GM23248 (cell line): ENCODE results near the gene HOXC9. TPM values are rescaled to one million over a fixed set of nuclear protein-coding genes. Genes with fewer than 3 reads are reported as not detected.

Experiments
- DNase-seq: peaks from one replicate; pipeline ENCODE4 v3.0.0-alpha.2; 2015
- H2AFZ ChIP-seq: fragments of 200-600 bp; sonication (generic); 2 replicates; pipeline ENCODE4 v1.6.1; 2016; ENCODE audit warnings: antibody characterized with exemption
- H3F3A ChIP-seq: fragments of 200-600 bp; sonication (generic); 2 replicates; pipeline ENCODE4 v1.6.1; 2016; ENCODE audit warnings: mild to moderate bottlenecking, antibody characterized with exemption, mixed run types; ENCODE audit not compliant: insufficient read depth
- H3K27ac ChIP-seq: fragments of 200-600 bp; sonication (generic); 2 replicates; pipeline ENCODE4 v1.5.1; 2016; ENCODE audit warnings: mild to moderate bottlenecking
- H3K27me3 ChIP-seq: fragments of 200-600 bp; sonication (generic); replicated peaks from 2 replicates; pipeline ENCODE4 v1.6.1; 2016; ENCODE audit warnings: mild to moderate bottlenecking; ENCODE audit not compliant: insufficient read depth
- H3K36me3 ChIP-seq: fragments of 200-600 bp; sonication (generic); 2 replicates; pipeline ENCODE4 v1.6.1; 2016; ENCODE audit warnings: low read depth, mild to moderate bottlenecking
- H3K4me1 ChIP-seq: fragments of 200-600 bp; sonication (generic); 2 replicates; pipeline ENCODE4 v1.6.1; 2016; ENCODE audit warnings: mild to moderate bottlenecking; ENCODE audit not compliant: insufficient read depth
- H3K4me2 ChIP-seq: fragments of 200-600 bp; sonication (generic); one replicate; pipeline ENCODE4 v1.6.1; 2016; ENCODE audit warnings: mild to moderate bottlenecking; ENCODE audit not compliant: unreplicated experiment
- H3K4me3 ChIP-seq: fragments of 200-600 bp; sonication (generic); 2 replicates; pipeline ENCODE4 v1.5.1; 2016; ENCODE audit warnings: mild to moderate bottlenecking
- H3K79me2 ChIP-seq: fragments of 200-600 bp; sonication (generic); 2 replicates; pipeline ENCODE4 v1.6.1; 2016; ENCODE audit warnings: mild to moderate bottlenecking; ENCODE audit not compliant: insufficient read depth
- H3K9ac ChIP-seq: fragments of 200-600 bp; sonication (generic); 2 replicates; pipeline ENCODE4 v1.6.1; 2016; ENCODE audit warnings: mild to moderate bottlenecking
- H3K9me2 ChIP-seq: fragments of 200-600 bp; sonication (generic); 2 replicates; pipeline ENCODE4 v1.6.1; 2016; ENCODE audit warnings: mixed run types, mild to moderate bottlenecking, moderate library complexity; ENCODE audit not compliant: insufficient read depth
- H3K9me3 ChIP-seq: fragments of 200-600 bp; sonication (generic); one replicate; pipeline ENCODE4 v1.6.1; 2017; ENCODE audit warnings: low read depth
- H4K20me1 ChIP-seq: fragments of 200-600 bp; sonication (generic); 2 replicates; pipeline ENCODE4 v1.6.0; 2016; ENCODE audit not compliant: insufficient read depth
- EZH2 ChIP-seq: fragments of 200-600 bp; sonication (generic); IDR thresholded peaks from 2 replicates; pipeline ENCODE4 v1.6.1; 2018; ENCODE audit warnings: antibody characterized with exemption, mild to moderate bottlenecking; ENCODE audit not compliant: insufficient read depth, poor library complexity, severe bottlenecking
- EZH2phosphoT487 ChIP-seq: fragments of 200-600 bp; sonication (generic); IDR thresholded peaks from 2 replicates; pipeline ENCODE4 v1.6.1; 2018; ENCODE audit warnings: antibody characterized with exemption, moderate library complexity, mild to moderate bottlenecking, low read depth; ENCODE audit not compliant: insufficient read depth
- WGBS, 2 experiments: methylation state at CpG; one replicate each; pipeline ENCODE4 v1.1.6; 2015 to 2017; ENCODE audit warnings: low lambda C conversion rate in 2 of 2, low coverage in 1 of 2; ENCODE audit errors: missing lambda C conversion rate in 2 of 2; 5-methylcytosine and 5-hydroxymethylcytosine counted together
- in situ Hi-C: fragments of 300-500 bp; cut with MboI; formaldehyde crosslinking; loops from 2 replicates; pipeline ENCODE4 v1.15.0; 2020
- polyA plus RNA-seq: library from polyadenylated mRNA; unstranded; fragments of >200 nt; fragmentation: Nextera tagmentation; extraction: Ambion mirVana; gene quantifications from 2 replicates; pipeline ENCODE4 v1.2.1, GENCODE V29; 2016
- total RNA-seq: library from RNA; depleted of rRNA; stranded (reverse); fragments of >200 nt; shearing (Covaris generic); gene quantifications from 2 replicates; pipeline ENCODE4 v1.2.3, GENCODE V29; 2014

HOXC9 gene
- total and polyA plus RNA-seq, 2 experiments from 2014 or later = 2.5 to 5.5 TPM

DNA sequence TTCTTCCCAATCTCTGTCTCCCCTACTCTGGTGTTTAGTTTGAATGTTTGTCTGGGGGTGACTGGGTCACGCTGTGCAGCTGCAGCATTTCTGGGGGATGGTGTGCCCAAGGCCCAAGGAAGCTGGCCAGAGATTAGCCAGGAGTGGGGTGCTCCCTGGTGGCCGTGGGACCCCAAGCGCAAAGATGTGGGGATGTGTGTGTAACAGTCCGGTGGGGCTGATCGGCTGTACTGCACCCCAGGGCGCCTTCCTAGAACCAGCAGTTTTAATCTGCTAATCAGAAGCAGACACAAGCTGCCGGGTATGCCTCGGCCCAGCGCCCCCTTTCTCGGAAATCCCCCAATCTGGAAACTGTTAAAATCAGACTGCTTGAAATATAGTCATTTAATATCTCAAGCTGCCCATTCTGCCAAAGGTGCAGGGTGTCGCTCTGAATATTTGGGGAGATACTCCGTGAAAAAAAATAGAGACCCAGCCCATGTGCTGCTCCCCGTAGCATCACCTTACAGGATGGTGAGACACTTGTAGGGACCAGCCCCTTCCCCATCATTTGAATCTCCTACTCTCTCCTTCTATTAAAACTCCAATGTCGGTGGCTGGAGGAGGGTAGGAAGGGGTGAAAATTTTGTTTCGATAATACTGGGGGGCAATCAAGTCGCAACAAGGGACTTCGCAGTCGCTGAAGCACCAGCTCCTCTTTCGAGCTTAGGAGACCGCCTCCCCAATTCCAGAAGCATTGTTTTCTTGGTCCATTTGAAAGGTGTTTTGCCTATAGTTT is 4.3 kb downstream of the HOXC9 start:
- no peaks in the 10 kb centered on the region for H4K20me1 ChIP-seq
- no peaks in the 10 kb centered on the region for H3K27me3 ChIP-seq
- no peak for TF ChIP-seq EZH2
- in situ Hi-C loops = no loop called here
- no peak overlapping the region for H3K27ac ChIP-seq
- no peaks in the 10 kb centered on the region for H3K36me3 ChIP-seq
- no peaks in the 10 kb centered on the region for H3K9me2 ChIP-seq
- H2AFZ ChIP-seq = no peak overlapping the region
- no peak overlapping the region for H3K9ac ChIP-seq
- no peak overlapping the region for H3K4me2 ChIP-seq
- peaks cover 10% of the 10 kb centered on the region for H3K4me1 ChIP-seq
- no peak overlapping the region for H3K4me3 ChIP-seq
- 69 to 75% methylated on average over 20 of the region's 20 CpGs for WGBS, 2 experiments
- DNase-seq = no peak
- H3F3A ChIP-seq = peaks cover 13% of the 10 kb centered on the region; the same call in 1 of the 2 replicates
- peaks cover 25% of the 10 kb centered on the region for H3K79me2 ChIP-seq
- H3K9me3 ChIP-seq = no peaks in the 10 kb centered on the region

DNA sequence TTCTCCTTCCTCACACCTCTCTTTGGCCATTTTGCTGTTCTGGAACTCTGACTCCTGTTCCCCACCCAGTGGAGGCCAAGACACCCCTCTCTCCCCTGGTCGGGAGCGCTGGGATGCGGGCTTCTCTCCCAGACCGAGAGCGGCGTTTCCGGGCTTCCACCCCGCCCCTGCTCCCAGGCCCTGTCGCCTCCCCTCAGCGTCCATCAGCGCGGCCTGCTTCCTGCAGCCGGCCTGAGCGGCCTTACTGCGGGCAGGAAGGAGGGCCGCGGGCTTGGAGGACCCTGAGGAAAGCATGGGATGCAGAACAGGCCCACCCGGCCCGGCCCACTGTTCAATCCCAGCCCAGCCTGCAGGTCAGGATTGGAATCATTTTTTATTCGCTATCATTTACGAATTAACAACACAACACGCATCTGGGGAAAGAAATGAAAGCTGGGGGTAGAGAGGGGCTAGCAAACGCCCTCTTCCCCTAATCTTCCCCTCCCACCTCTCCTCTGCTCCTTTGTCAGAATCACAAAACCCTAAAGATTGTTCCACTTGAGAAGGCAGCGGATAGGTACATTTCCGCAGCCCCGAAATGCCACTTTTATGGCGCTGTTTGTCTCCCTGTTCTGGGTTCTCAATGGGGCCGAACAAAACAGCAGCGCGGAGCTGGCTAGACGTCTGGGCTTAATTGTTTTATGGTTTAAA is 5.0 kb downstream of the HOXC9 start:
- Histone ChIP-seq H3K27me3 (no peaks in the 10 kb centered on the region), H3K27ac (no peak overlapping the region), H2AFZ (no peak overlapping the region), H3K79me2 (peaks cover 32% of the 10 kb centered on the region), H3K4me2 (no peak overlapping the region), H4K20me1 (no peaks in the 10 kb centered on the region), H3K9me2 (no peaks in the 10 kb centered on the region), H3K9ac (no peak overlapping the region), H3K4me3 (no peak overlapping the region), H3F3A (peaks cover 13% of the 10 kb centered on the region; the same call in 1 of the 2 replicates), H3K4me1 (peaks cover 10% of the 10 kb centered on the region), H3K36me3 (no peaks in the 10 kb centered on the region), H3K9me3 (no peaks in the 10 kb centered on the region)
- TF ChIP-seq EZH2 = no peak
- no peak for TF ChIP-seq EZH2phosphoT487
- in situ Hi-C loops = no loop called here
- no peak for DNase-seq
- WGBS, 2 experiments = 80 to 81% methylated on average over 15 to 31 of the region's 31 CpGs

DNA sequence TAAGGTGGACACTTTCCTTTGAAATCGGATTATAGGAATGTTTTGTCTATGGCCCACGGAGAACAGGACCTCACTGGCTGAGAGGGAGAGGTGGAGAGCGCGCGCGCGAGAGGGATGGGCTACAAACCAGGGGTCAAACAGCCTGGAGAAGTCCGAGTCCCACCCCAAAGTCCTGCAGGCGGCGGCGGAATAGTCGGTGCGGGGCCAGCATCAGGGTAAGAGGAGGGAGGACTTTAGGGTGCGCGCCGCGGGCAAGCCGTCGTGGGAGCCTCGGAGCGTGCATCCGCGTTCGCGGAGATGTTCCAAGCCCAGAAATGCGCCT is 5.5 kb downstream of the HOXC9 start:
- H3K27ac ChIP-seq = no peak overlapping the region
- WGBS, 2 experiments = 25 to 29% methylated on average over 26 of the region's 26 CpGs
- H3F3A ChIP-seq = peaks cover 13% of the 10 kb centered on the region; the same call in 1 of the 2 replicates
- in situ Hi-C loops = no loop called here
- DNase-seq = no peak
- no peaks in the 10 kb centered on the region for H3K36me3 ChIP-seq
- H3K4me2 ChIP-seq = no peak overlapping the region
- peaks cover 37% of the 10 kb centered on the region for H3K79me2 ChIP-seq
- no peak overlapping the region for H3K4me3 ChIP-seq
- no peak overlapping the region for H2AFZ ChIP-seq
- no peaks in the 10 kb centered on the region for H3K27me3 ChIP-seq
- H3K9me3 ChIP-seq = no peaks in the 10 kb centered on the region
- TF ChIP-seq EZH2 = no peak
- no peak for TF ChIP-seq EZH2phosphoT487
- H3K9ac ChIP-seq = no peak overlapping the region
- H4K20me1 ChIP-seq = no peaks in the 10 kb centered on the region
- H3K9me2 ChIP-seq = no peaks in the 10 kb centered on the region
- H3K4me1 ChIP-seq = peaks cover 10% of the 10 kb centered on the region

DNA sequence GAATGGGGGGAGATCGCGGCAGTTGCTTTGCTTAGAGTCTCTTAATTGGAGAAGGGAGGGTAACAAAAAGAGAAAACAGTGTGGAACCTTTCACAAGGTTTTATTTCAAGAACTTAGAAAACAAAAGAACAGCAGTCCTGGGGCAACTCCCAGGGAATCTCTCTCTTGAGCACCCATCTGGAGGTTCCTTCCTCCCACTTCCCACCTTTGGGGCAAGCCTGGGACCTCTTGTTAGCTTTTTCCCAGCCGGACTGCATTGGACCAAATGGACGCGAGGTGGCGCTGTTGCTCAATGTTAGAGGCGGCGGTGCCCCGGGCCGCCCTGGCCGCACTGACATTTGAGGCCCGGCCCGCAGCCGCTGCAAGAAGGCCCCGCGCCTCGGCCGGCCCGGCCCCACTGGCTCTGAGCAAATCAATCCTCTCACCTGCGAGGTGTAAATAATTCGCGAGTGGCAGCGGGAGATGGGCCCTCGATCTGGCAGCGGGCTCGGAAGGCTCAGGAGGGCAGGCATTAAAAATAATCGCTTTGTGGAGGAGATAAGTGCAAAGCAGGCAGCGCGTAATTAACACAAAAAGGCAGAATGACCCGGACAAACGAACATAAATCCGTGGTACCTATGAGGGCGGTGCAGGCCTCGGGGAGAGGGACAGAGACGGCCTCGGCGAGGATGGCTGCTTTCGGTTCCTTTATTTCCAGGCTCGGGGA is 6.0 kb downstream of the HOXC9 start:
- H3K4me1 ChIP-seq = peaks cover 7% of the 10 kb centered on the region
- H3K9ac ChIP-seq = peak overlapping the region; percentile 77
- 15 to 19% methylated on average over 39 of the region's 39 CpGs for WGBS, 2 experiments
- no peaks in the 10 kb centered on the region for H4K20me1 ChIP-seq
- no peak overlapping the region for H3K27ac ChIP-seq
- H3K27me3 ChIP-seq = no peaks in the 10 kb centered on the region
- no peak for TF ChIP-seq EZH2
- TF ChIP-seq EZH2phosphoT487 = no peak
- DNase-seq = peak; percentile 92
- H3F3A ChIP-seq = peaks cover 13% of the 10 kb centered on the region; the same call in 1 of the 2 replicates
- H3K9me3 ChIP-seq = no peaks in the 10 kb centered on the region
- in situ Hi-C loops = no loop called here
- H3K4me3 ChIP-seq = peak overlapping the region; percentile 48
- peak overlapping the region; percentile 85 for H3K4me2 ChIP-seq
- no peaks in the 10 kb centered on the region for H3K36me3 ChIP-seq
- H2AFZ ChIP-seq = peak overlapping the region; percentile 89
- H3K79me2 ChIP-seq = peaks cover 38% of the 10 kb centered on the region
- H3K9me2 ChIP-seq = no peaks in the 10 kb centered on the region
